SK-N-SH (cell line): Measurements from ENCODE around the gene UNKL. TPM values are rescaled to one million over a fixed set of nuclear protein-coding genes. Genes with fewer than 3 reads are reported as not detected.
A peak's percentile ranks its signal among the peaks of the same experiment; 100 is the strongest.

Experiments used
- CTCF ChIA-PET: fragments of 300-600, 350-600 bp; formaldehyde crosslinking; extraction: SDS; loops from one replicate; lab custom pipeline; 2021; lab: Yijun Ruan, JAX
- POLR2A ChIA-PET: fragments of 350-600 bp; sonication (Branson Sonifier 250); formaldehyde crosslinking; extraction: SDS; loops from one replicate; lab custom pipeline; 2020; ENCODE audit warnings: antibody characterized with exemption, inconsistent platforms; lab: Yijun Ruan, JAX
- DNase-seq: peaks from one replicate; pipeline ENCODE4 v3.0.0; 2012
- H2AFZ ChIP-seq: fragments of 200-600 bp; sonication (generic); 2 replicates; pipeline ENCODE4 v1.8.1; 2016; ENCODE audit warnings: antibody characterized with exemption, mild to moderate bottlenecking, low read depth
- H3F3A ChIP-seq: fragments of 200-600 bp; sonication (generic); replicated peaks from 2 replicates; pipeline ENCODE3; 2016; ENCODE audit warnings: antibody characterized with exemption, mild to moderate bottlenecking; ENCODE audit not compliant: insufficient read depth
- H3K27ac ChIP-seq, 2 experiments: fragments of 200-500 bp in 1 of 2; fragments of 200-600 bp in 1 of 2; sonication (Bioruptor generic) in 1 of 2; sonication (generic), shearing (Covaris generic) in 1 of 2; 2 replicates each; pipeline versions ENCODE4 v1.5.1 to v1.6.1; 2014 to 2016; ENCODE audit warnings: low read depth in 2 of 2, inconsistent platforms in 1 of 2, low read length in 1 of 2, mild to moderate bottlenecking in 1 of 2, mixed read lengths in 1 of 2
- H3K27me3 ChIP-seq: fragments of 200-600 bp; sonication (generic), shearing (Covaris generic); 2 replicates; pipeline ENCODE4 v1.6.1; 2016; ENCODE audit warnings: mixed run types; ENCODE audit not compliant: insufficient read depth
- H3K36me3 ChIP-seq, 2 experiments: fragments of 200-500 bp in 1 of 2; fragments of 200-600 bp in 1 of 2; sonication (Bioruptor generic) in 1 of 2; sonication (generic) in 1 of 2; replicated peaks in 1 of 2; 2 replicates each; pipeline versions ENCODE3 to v1.5.1; 2014 to 2016; ENCODE audit warnings: low read length in 1 of 2, mild to moderate bottlenecking in 1 of 2; ENCODE audit not compliant: insufficient read depth in 2 of 2, control insufficient read depth in 1 of 2
- H3K4me1 ChIP-seq, 2 experiments: fragments of 200-500 bp in 1 of 2; fragments of 200-600 bp in 1 of 2; sonication (Bioruptor generic) in 1 of 2; sonication (generic), shearing (Covaris generic) in 1 of 2; 2 replicates each; pipeline versions ENCODE4 v1.5.1 to v1.6.1; 2014 to 2016; ENCODE audit warnings: low read depth in 1 of 2, low read length in 1 of 2, mixed run types in 1 of 2; ENCODE audit not compliant: insufficient read depth in 2 of 2, control insufficient read depth in 1 of 2
- H3K4me2 ChIP-seq: fragments of 200-600 bp; sonication (generic), shearing (Covaris generic); 2 replicates; pipeline ENCODE4 v1.6.1; 2017; ENCODE audit warnings: mixed run types
- H3K4me3 ChIP-seq, 2 experiments: fragments of 200-500 bp in 1 of 2; fragments of 200-600 bp in 1 of 2; sonication (Bioruptor generic) in 1 of 2; sonication (generic), shearing (Covaris generic) in 1 of 2; 2 replicates each; pipeline versions ENCODE4 v1.5.1 to v1.8.1; 2014 to 2016; ENCODE audit warnings: low read depth in 2 of 2, inconsistent platforms in 1 of 2, low read length in 1 of 2, mild to moderate bottlenecking in 1 of 2, mixed read lengths in 1 of 2, moderate library complexity in 1 of 2
- H3K79me2 ChIP-seq: fragments of 200-600 bp; sonication (generic); 2 replicates; pipeline ENCODE4 v1.8.1; 2017; ENCODE audit warnings: mild to moderate bottlenecking; ENCODE audit not compliant: insufficient read depth
- H3K9ac ChIP-seq: fragments of 200-600 bp; sonication (generic); 2 replicates; pipeline ENCODE4 v1.6.1; 2017; ENCODE audit warnings: mixed run types
- H3K9me2 ChIP-seq: fragments of 200-600 bp; sonication (generic); 2 replicates; pipeline ENCODE4 v1.6.1; 2017; ENCODE audit warnings: mixed run types
- H3K9me3 ChIP-seq: fragments of 200-600 bp; sonication (generic); 2 replicates; pipeline ENCODE4 v1.6.1; 2017; ENCODE audit warnings: mixed run types, mild to moderate bottlenecking, moderate library complexity
- H4K20me1 ChIP-seq: fragments of 200-600 bp; sonication (generic); 2 replicates; pipeline ENCODE4 v1.6.1; 2017; ENCODE audit warnings: mild to moderate bottlenecking, mixed run types; ENCODE audit not compliant: insufficient read depth
- CTCF ChIP-seq: fragments of 200-600 bp; sonication (generic); IDR thresholded peaks from 2 replicates; pipeline ENCODE4 v1.6.1; 2017; ENCODE audit warnings: antibody characterized with exemption, mild to moderate bottlenecking, moderate library complexity
- ELF1 ChIP-seq: IDR thresholded peaks from 2 replicates; pipeline ENCODE4 v1.4.0; 2012
- FOSL2 ChIP-seq: IDR thresholded peaks from 2 replicates; pipeline ENCODE4 v1.4.0; 2012; ENCODE audit warnings: low read depth, mild to moderate bottlenecking, moderate library complexity, borderline replicate concordance
- FOXM1 ChIP-seq: IDR thresholded peaks from 2 replicates; pipeline ENCODE4 v1.4.0; 2012; ENCODE audit warnings: low read depth, mild to moderate bottlenecking
- GABPA ChIP-seq: IDR thresholded peaks from 2 replicates; pipeline ENCODE4 v1.4.0; 2012; ENCODE audit warnings: low read depth, mild to moderate bottlenecking
- GATA2 ChIP-seq: sonication (generic); formaldehyde crosslinking; IDR thresholded peaks from 2 replicates; pipeline ENCODE4 v1.5.0; 2020; ENCODE audit warnings: mild to moderate bottlenecking, missing genetic modification reagents
- IRF3 ChIP-seq: fragments of 150-350 bp; IDR thresholded peaks from 2 replicates; pipeline ENCODE4 v1.6.1; 2016; ENCODE audit warnings: mild to moderate bottlenecking, low read depth, low read length
- MAX ChIP-seq: IDR thresholded peaks from 2 replicates; pipeline ENCODE4 v1.4.0; 2012; ENCODE audit warnings: low read depth
- MXI1 ChIP-seq: IDR thresholded peaks from 2 replicates; pipeline ENCODE4 v1.6.1; 2012; ENCODE audit warnings: mild to moderate bottlenecking, low read depth, low read length, improper control_type of control experiment
- NFIC ChIP-seq: IDR thresholded peaks from 2 replicates; pipeline ENCODE4 v1.4.0; 2012; ENCODE audit warnings: borderline replicate concordance
- NRF1 ChIP-seq: IDR thresholded peaks from 2 replicates; pipeline ENCODE4 v1.6.1; 2012; ENCODE audit warnings: low read depth, mild to moderate bottlenecking, low read length
- PBX3 ChIP-seq: IDR thresholded peaks from 2 replicates; pipeline ENCODE4; 2012
- POLR2AphosphoS5 ChIP-seq: IDR thresholded peaks from 2 replicates; pipeline ENCODE4 v1.6.1; 2012; ENCODE audit warnings: low read depth, low read length
- RAD21 ChIP-seq: IDR thresholded peaks from 2 replicates; pipeline ENCODE4 v1.6.1; 2012; ENCODE audit warnings: mild to moderate bottlenecking, low read length
- RFX5 ChIP-seq: IDR thresholded peaks from 2 replicates; pipeline ENCODE4 v1.6.1; 2012; ENCODE audit warnings: mild to moderate bottlenecking, improper control_type of control experiment, low read length
- RXRA ChIP-seq: IDR thresholded peaks from 2 replicates; pipeline ENCODE4 v1.4.0; 2012; ENCODE audit warnings: low read depth, mild to moderate bottlenecking, borderline replicate concordance
- SIN3A ChIP-seq: IDR thresholded peaks from 2 replicates; pipeline ENCODE4 v1.6.1; 2012; ENCODE audit warnings: low read depth, mild to moderate bottlenecking, low read length, moderate library complexity, borderline replicate concordance
- SMC3 ChIP-seq: IDR thresholded peaks from 2 replicates; pipeline ENCODE4 v1.6.1; 2012; ENCODE audit warnings: low read depth, low read length, improper control_type of control experiment
- TAF1 ChIP-seq: IDR thresholded peaks from 2 replicates; pipeline ENCODE4 v1.6.1; 2012; ENCODE audit warnings: low read depth, mild to moderate bottlenecking, low read length, moderate library complexity, borderline replicate concordance
- TEAD4 ChIP-seq: IDR thresholded peaks from 2 replicates; pipeline ENCODE4 v1.4.0; 2012; ENCODE audit warnings: mild to moderate bottlenecking, borderline replicate concordance; ENCODE audit not compliant: insufficient read depth
- USF1 ChIP-seq: IDR thresholded peaks from 2 replicates; pipeline ENCODE4 v1.4.0; 2012; ENCODE audit warnings: low read depth, borderline replicate concordance
- USF2 ChIP-seq: fragments of 150-350 bp; IDR thresholded peaks from 2 replicates; pipeline ENCODE4 v1.6.1; 2017; ENCODE audit warnings: antibody characterized with exemption, low read length, low read depth, borderline replicate concordance
- WGBS: methylation state at CpG from one replicate; pipeline ENCODE4 v1.1.6; 2017; ENCODE audit warnings: low lambda C conversion rate; 5-methylcytosine and 5-hydroxymethylcytosine counted together
- polyA plus RNA-seq, 3 experiments: library from polyadenylated mRNA; depleted of rRNA; stranded (reverse); fragments of >200 nt; gene quantifications; 2 replicates each; pipeline ENCODE4 v1.2.3, GENCODE V29; 2012

UNKL gene
- polyA plus RNA-seq, 1 of the 3 experiments (the other 2 are of a cell fraction) = 16.4 TPM

- Histone ChIP-seq H3K9ac (peak overlapping the region; percentile 58; the same call in 1 of the 2 replicates), H2AFZ (peak overlapping the region; percentile 94; the same call in 1 of the 2 replicates), H3K79me2 (peaks cover 46% of the 10 kb centered on the region), H3K27ac (peak overlapping the region in 1 of 2 experiments; percentile 42; a peak in 3 of 4 replicates), H4K20me1 (peaks cover 9% of the 10 kb centered on the region; the same call in 1 of the 2 replicates), H3K9me3 (no peaks in the 10 kb centered on the region), H3K9me2 (no peaks in the 10 kb centered on the region), H3K4me3 (peak overlapping the region; percentile 57 to 64), H3K36me3 (no peaks in the 10 kb centered on the region), H3K4me1 (peaks cover 0 to 6% of the 10 kb centered on the region in 2 experiments; a peak in 1 of 4 replicates), H3K4me2 (peak overlapping the region; percentile 87), H3K27me3 (no peaks in the 10 kb centered on the region), H3F3A (peaks cover 2% of the 10 kb centered on the region)
- TF ChIP-seq USF2 = peak; percentile 79; the same call in 1 of the 2 replicates
- no peak for TF ChIP-seq TAF1
- no peak for TF ChIP-seq PBX3
- TF ChIP-seq USF1 = peak; percentile 98
- no peak for TF ChIP-seq GABPA
- TF ChIP-seq POLR2AphosphoS5 = no peak
- no peak for TF ChIP-seq GATA2
- TF ChIP-seq IRF3 = no peak
- TF ChIP-seq SMC3 = no peak
- no peak for TF ChIP-seq FOSL2
- TF ChIP-seq CTCF = no peak
- TF ChIP-seq NRF1 = no peak
- TF ChIP-seq ELF1 = no peak
- peak; percentile 38; the same call in 1 of the 2 replicates for TF ChIP-seq SIN3A
- TF ChIP-seq MXI1 = peak; percentile 84
- TF ChIP-seq RXRA = no peak
- peak; percentile 26; the same call in 1 of the 2 replicates for TF ChIP-seq MAX
- no peak for TF ChIP-seq NFIC
- no peak for TF ChIP-seq RFX5
- no peak for TF ChIP-seq FOXM1
- TF ChIP-seq RAD21 = no peak
- TF ChIP-seq TEAD4 = no peak
- 1% methylated on average over 21 of the region's 42 CpGs for WGBS
- DNase-seq = peak; percentile 99
- POLR2A ChIA-PET = interaction anchor here (0.6 to 1.4 kb wide), 3 partner anchors 13 to 51 kb away, joined by 3 to 7 read pairs (median 3); partner anchors contain the start of gene UQCC4
- CTCF ChIA-PET = interaction anchor here (0.6 to 1.4 kb wide), 4 partner anchors 71 to 372 kb away, joined by 3 to 5 read pairs (median 3); no protein-coding TSS in a partner anchor
Measured at GRCh38 chr16:1408171-1408837, 6.2 kb downstream of the UNKL start.
